Stimulated activated naive CD8-positive, alpha-beta T cell treated with anti-CD3 and anti-CD28 coated beads, Interleukin-15, Interleukin-2, amounts not matched to agents 100 U/mL and 50 U/mL, for 24 hours (primary cell): ENCODE measurements around the gene AGBL4.
"Not testable (repeated sequence)": the region's sequence is repeated elsewhere in the genome, so short reads cannot be mapped to it uniquely, and the experiment has no call there.

Experiments used
- ATAC-seq: fragments of 150-1000 bp; cut with Tn5 transposase; one replicate; pipeline ENCODE4 v1.10.0; 2021
- DNase-seq: peaks from one replicate; pipeline ENCODE4 v3.0.0; 2021

Gene AGBL4

DNA sequence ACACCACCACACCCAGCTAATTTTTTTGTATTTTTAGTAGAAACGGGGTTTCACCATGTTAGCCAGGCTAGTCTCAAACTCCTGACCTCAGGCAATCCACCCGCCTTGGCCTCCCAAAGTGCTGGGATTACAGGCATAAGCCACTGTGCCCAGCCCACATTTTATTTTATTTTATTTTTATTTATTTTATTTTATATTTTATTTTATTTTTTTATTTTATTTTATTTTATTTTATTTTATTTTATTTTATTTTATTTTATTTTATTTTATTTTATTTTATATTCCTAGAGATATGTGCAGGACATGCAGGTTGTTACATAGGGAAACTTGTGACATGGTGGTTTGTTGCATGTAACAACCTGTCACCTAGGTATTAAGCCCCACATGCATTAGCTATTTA is 721.4 kb downstream of the AGBL4 start:
- not testable (repeated sequence) for DNase-seq, ATAC-seq

GRCh38 chr1:49298304-49298703 is 725.5 kb downstream of the AGBL4 start:
- DNase-seq (no peak), ATAC-seq (no peak)

DNA sequence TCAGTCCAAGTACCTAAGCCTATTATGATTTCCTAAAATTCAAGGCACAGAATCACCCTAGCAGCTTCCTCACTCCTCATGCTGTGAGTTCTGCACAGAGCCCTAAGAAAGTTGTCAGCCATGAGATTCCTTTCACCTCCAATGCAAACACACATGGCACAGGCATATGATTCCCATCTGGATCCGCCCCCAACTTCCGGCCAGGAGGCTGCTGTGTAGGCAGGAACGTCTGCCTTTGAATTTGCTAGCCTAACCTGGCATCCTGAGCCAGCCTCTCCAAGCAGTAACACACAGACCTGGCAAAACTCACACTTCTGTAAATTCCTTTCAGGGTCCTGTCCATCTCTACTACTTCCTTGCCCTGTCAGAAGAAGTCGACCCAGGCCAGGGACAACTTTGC is 726.0 kb downstream of the AGBL4 start:
- DNase-seq: no peak
- ATAC-seq: no peak

GRCh38 chr1:49294539-49294938 is 729.2 kb downstream of the AGBL4 start:
- ATAC-seq (no peak), DNase-seq (no peak)

- DNase-seq (no peak), ATAC-seq (no peak)
Observed at GRCh38 chr1:49293016-49293415, 730.7 kb downstream of the AGBL4 start.

GRCh38 chr1:49257211-49258049 is 766.3 kb downstream of the AGBL4 start:
- DNase-seq, ATAC-seq: not testable (repeated sequence)

- ATAC-seq: no peak
- no peak for DNase-seq
Observed at GRCh38 chr1:49252917-49253316, 770.8 kb downstream of the AGBL4 start.

DNA sequence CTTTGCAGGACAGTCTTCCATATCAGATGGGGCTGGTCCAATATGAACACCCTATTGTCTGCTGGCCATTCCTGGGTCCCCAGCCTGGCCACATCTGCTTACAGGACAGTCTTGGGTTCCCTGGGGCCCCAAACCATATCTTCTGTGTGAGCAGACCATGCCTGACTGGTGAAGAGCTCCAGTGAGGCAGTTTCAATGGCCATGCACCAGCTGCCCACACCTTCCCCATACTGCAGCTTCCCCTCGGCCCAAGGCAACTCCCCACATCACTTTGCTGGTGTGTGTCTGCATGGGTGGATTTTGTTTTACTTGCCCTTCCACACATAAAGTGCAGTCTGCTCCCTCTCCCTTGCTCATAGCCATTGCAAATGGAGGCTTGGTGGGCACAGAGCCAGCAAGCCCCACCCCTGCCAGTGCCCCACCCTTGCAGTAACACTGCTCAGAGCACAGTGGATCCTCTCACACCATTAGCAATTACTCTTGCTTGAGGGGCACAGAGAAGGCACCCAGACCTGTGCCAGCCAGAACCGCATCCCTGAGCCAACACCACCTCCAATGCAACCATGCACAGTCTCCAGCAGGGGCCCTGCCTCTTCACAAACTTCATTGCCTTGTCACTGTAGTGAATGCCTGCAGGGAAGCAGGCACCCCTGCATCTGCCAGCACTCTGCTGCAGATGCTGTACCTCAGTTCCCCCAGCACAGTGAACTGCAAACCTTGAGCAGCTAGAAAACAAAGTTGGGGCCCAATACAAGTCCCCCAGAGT is 772.6 kb downstream of the AGBL4 start:
- ATAC-seq (no peak), DNase-seq (no peak)

DNA sequence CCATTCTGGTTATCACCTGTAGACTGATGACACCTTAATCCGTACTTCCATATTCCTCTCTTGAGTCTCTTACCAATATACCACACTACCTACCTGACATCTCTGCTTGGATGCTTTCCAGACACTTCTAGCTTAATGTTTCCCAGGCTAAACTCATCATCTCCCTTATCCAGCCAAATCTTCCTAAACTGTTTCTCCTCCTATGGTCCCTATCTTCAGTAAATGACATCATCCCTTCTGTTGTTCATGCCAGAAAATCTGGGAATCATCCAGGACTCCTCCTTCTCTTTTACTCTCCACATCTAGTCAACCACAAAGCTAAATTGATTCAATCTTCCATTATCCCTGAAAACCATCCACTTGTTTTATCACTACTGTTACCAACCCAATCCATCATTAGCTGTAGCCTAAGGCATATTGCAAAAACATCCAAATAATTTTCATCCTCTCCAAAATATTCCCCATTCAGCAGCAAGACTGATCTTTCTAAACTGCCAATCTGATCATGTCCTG is 783.0 kb downstream of the AGBL4 start:
- DNase-seq: no peak
- ATAC-seq: no peak

- ATAC-seq (no peak), DNase-seq (no peak)
Observed at GRCh38 chr1:49234988-49235387, 788.8 kb downstream of the AGBL4 start.

DNA sequence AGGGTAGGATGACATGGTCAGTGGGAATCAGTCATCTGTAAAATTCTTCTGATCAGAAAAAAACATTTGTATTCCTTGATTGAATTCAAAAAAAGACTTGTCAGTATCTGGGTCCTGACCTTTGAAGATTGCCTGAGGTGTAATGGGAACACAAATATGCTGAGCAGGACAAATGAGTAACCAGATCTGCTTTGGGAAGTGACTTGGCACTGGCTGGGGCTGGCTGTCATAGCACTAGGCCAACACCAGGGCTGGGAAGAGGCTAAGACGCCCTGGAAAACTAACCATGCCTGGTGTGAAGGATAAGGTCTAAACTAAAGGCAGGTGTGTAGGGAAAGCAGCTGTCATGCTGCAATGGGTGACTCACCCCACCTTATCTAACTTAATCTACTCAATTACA is 794.2 kb downstream of the AGBL4 start:
- DNase-seq: no peak
- ATAC-seq: no peak

DNA sequence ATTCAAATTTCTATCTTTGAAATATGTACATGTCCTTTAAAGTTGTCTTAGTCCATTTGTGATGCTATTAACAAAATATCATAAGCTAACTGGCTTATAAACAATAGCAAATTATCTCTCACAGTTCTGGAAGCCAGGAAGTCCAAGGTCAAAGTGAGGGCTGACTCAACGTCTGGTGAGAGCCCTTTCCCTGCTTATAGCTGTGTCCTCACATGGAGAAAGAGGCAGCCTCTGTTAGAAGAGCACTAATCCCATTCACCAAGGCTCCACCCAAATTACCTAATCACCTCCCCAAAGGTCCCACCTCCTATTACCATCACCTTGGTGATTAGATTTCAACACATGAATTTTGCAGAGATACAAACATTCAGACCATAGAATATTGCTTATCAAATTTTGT is 797.0 kb downstream of the AGBL4 start:
- ATAC-seq (no peak), DNase-seq (no peak)

DNA sequence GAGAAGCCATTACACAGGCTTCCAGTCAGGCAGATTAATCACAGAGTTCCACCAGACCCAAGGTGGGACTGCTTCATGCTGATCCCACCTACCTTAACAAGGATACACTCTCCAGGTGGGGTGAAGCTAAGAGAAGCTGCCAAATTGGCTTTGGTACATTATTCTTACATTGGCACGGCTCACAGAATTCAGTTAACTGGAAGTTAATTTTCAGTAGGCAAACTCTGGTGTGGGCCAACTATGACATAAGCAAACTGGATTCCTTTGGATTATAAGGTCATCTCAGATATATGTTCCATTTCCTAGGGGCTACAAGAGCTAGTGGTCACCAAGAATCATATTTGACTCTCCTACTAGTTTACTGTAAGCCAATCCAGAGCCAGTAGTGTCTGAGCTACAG is 798.3 kb downstream of the AGBL4 start:
- no peak for ATAC-seq
- DNase-seq: no peak

GRCh38 chr1:49213301-49213700 is 810.5 kb downstream of the AGBL4 start:
- no peak for ATAC-seq
- DNase-seq: no peak

DNA sequence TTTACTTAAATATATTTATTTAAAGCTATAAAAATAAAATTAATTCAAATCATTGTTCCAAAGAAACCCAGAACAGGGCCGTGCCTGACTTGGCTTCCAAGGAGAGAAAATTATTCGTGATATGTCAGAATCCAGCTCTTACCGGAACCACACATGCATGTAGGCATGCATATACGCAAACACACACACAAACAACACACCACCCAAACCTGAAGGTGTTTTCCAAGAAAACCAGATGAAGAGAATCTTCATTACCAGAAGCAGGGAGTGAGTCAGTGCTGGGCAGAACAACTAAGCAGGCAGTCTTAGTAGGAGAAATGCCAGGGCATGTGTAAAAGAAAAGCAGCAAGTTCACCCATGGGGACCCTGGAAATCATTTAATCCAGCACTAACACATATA is 815.0 kb downstream of the AGBL4 start:
- DNase-seq (no peak), ATAC-seq (no peak)

GRCh38 chr1:49204720-49205119 is 819.0 kb downstream of the AGBL4 start:
- ATAC-seq (no peak), DNase-seq (no peak)

DNA sequence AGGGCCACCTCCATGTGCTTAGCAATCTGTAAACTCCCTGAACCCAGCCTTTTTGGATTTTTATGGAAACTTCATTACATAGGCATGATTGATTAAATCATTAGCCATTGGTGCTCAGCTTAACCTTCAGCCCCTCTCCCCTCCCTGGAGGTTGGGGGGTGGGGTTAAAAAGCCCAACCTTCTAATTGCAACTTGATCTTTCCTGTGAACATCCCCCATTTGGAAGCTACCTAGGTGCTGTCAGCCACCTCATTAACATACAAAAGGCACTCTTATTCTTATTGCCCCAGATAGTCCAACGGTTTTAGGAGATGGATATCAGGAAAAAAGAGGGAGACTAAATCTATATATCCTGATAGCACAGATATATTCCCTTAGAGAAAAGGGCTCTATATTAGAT is 823.0 kb downstream of the AGBL4 start:
- no peak for ATAC-seq

DNA sequence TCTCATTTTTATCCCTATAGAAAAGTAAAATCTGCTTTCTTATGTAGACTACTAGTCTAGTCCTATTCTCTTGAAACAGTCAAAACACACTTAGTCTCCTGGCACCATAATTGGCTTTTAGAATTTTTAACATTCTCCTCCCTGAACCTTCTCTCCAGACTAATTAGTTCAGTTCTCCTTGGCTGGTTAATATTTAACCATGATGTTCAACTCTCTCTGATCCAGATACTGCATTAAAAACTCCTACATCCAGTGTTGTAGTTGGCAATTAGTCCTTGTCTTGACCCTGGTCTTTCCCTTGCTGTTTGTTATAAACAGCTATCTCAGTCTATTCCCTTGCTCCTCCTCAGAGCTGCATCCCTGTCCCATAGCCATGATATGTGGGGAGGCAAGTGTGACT is 824.2 kb downstream of the AGBL4 start:
- no peak for DNase-seq
- no peak for ATAC-seq

More for the DNA sequence above, 823.0 kb downstream of the AGBL4 start:
- DNase-seq: no peak

- ATAC-seq (no peak), DNase-seq (no peak)
Observed at GRCh38 chr1:49197081-49197480, 826.7 kb downstream of the AGBL4 start.

DNA sequence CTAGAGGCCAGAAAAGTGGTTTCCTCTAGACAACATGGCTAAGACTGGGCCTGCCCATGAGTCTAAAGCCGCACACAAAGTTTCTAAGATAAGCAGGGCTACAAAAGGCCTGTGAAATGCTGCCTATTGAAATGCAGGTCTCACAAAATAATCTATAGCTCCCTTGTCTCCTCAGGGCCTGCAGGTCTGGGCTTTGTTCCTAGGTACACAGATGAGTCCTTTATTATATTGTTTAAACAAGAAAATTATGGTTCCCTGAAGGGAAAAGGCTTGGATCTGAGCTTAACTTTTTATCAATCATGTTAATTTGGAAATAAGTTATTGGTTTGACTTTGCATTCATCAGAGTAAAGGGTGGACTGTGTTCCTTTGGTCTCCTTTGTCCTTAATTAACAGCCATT is 833.6 kb downstream of the AGBL4 start:
- DNase-seq (no peak), ATAC-seq (no peak)

GRCh38 chr1:49187056-49187455 is 836.7 kb downstream of the AGBL4 start:
- no peak for DNase-seq
- ATAC-seq: no peak

DNA sequence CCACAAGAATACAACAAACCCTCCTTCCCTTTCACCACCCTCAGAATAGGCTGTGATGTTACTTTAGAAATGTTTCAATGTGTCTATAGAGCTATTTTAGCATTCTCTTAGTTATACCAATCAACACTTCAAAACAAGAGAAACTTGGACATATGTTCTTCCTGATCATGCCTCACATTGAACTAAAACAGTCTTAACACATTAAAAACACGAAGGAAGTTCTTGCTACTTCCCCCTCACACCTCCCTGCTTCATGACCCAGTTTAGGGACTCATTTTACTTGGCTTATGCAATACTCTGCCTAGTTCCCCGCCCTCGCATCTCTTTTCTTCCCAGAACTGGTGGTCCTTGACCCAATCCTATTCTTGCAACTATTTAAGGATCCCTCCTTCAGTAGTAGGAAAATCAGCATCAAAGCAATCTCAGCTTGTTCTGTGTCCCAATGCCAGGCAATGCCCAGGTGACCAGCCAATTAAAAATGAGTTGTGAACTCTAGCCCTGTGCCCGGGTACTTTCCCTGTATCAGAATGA is 838.2 kb downstream of the AGBL4 start:
- ATAC-seq: no peak
- no peak for DNase-seq

DNA sequence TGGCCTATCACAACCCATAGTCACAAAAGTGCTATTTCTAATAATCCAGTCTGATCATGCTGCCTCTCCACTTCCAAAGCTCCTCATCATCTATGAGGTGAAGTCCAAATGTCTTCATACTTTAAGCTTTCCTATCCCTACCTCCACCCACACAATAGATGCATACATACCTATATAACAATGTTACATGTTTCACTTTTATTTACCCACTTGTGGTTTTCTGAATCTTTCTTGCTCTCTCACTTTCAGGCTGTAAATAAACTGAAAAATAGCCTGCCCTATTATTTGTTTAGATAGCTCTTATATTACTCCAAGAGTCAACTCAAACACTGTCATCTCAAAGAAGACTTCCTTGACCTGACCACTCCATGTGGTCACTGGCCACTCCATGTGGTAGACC is 840.3 kb downstream of the AGBL4 start:
- ATAC-seq (no peak), DNase-seq (no peak)
